Motor neuron (in vitro differentiated cells): ENCODE measurements around the gene USP51. TPM values are rescaled to one million over a fixed set of nuclear protein-coding genes. Genes with fewer than 3 reads are reported as not detected.
"Not testable (repeated sequence)": the region's sequence is repeated elsewhere in the genome, so short reads cannot be mapped to it uniquely, and the experiment has no call there.

Experiments
- ATAC-seq, 8 experiments: fragments of 200-7000 bp; cut with Tn5 transposase; replicated peaks in 6 of 8; 2 replicates each; pipeline ENCODE4 v1.8.0; 2021; ENCODE audit warnings: mild to moderate bottlenecking in 8 of 8, moderate library complexity in 8 of 8
- H3K27ac ChIP-seq, 2 donors: fragments of 250-450 bp; sonication (Bioruptor Pico); 2 replicates each; pipeline ENCODE4 v1.9.0; 2021; ENCODE audit warnings: antibody characterized with exemption in 2 of 2, mild to moderate bottlenecking in 2 of 2, moderate library complexity in 1 of 2
- H3K4me1 ChIP-seq, 2 donors: fragments of 250-450 bp; sonication (Bioruptor Pico); replicated peaks in 1 of 2; 2 replicates each; pipeline ENCODE4 v1.6.1; 2021; ENCODE audit warnings: antibody characterized with exemption in 2 of 2, mild to moderate bottlenecking in 2 of 2, moderate library complexity in 1 of 2
- H3K4me3 ChIP-seq, 5 donors: fragments of 250-450 bp; sonication (Bioruptor Pico); 2 replicates each; pipeline ENCODE4 v1.9.0; 2021; ENCODE audit warnings: antibody characterized with exemption in 5 of 5, mild to moderate bottlenecking in 5 of 5, moderate library complexity in 4 of 5
- WGBS, 10 experiments: fragments of 450-650 bp; shearing (Covaris generic); methylation state at CpG; one replicate each; pipeline ENCODE4 v1.0.0; 2022; 5-methylcytosine and 5-hydroxymethylcytosine counted together
- in situ Hi-C, 9 experiments: fragments of 400-800 bp; cut with MboI; loops; one replicate each; pipeline ENCODE4 v1.15.0; 2021; ENCODE audit warnings: low sequenced_read_pairs in 9 of 9, low pct_unique_long_range_greater_than_20kb in 2 of 9; ENCODE audit not compliant: unreplicated experiment in 9 of 9
- total RNA-seq, 8 experiments: library from RNA; unstranded; fragments of 300-600 nt; gene quantifications; 2 replicates each; pipeline versions ENCODE4 v1.2.3 to v1.2.4, GENCODE V29; 2022

USP51 gene
- total RNA-seq, 8 experiments from 2014 or later: 0.46 to 7.2 (median 3.5) TPM

DNA sequence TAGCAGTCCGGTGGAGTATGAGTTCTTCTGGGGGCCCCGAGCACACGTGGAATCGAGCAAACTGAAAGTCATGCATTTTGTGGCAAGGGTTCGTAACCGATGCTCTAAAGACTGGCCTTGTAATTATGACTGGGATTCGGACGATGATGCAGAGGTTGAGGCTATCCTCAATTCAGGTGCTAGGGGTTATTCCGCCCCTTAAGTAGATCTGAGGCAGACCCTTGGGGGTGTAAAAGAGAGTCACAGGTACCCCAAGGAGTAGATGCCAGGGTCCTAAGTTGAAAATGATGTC, 36.9 kb downstream of the USP51 start:
- Histone ChIP-seq H3K4me1 (peaks cover 7 to 8% of the 10 kb centered on the region in 2 donors), H3K4me3 (peak overlapping the region; percentile 40 to 88 (median 61)), H3K27ac (peak overlapping the region; percentile 90 to 97)
- WGBS, 10 experiments: 0 to 15% methylated on average over 1 to 5 of the region's 9 CpGs; no CpG with 5 or more reads in 8 of the 10 experiments
- in situ Hi-C loops: no loop called here
- ATAC-seq: no peak

DNA sequence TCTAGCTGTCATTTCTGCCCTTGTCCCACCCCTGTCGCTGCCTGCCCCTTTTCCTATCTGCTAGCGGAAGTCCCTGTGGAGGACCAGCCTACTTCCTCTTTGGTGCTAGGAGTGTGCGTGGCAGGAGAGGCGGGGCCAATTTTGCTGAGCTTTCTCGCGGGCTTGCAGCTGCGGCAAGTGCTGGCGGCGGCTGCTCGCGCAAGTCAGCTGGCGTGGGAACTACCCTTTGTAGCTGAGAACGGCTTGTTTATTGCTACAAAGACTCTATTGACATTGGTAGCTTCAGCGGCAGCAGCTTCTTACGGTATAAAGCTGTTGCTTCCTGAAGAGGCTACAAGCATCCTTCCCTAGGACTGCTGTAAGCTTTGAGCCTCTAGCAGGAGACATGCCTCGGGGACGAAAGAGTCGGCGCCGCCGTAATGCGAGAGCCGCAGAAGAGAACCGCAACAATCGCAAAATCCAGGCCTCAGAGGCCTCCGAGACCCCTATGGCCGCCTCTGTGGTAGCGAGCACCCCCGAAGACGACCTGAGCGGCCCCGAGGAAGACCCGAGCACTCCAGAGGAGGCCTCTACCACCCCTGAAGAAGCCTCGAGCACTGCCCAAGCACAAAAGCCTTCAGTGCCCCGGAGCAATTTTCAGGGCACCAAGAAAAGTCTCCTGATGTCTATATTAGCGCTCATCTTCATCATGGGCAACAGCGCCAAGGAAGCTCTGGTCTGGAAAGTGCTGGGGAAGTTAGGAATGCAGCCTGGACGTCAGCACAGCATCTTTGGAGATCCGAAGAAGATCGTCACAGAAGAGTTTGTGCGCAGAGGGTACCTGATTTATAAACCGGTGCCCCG, 37.4 kb downstream of the USP51 start, which contains the start of gene MAGEH1:
Gene MAGEH1 (plus strand): TSS at position 138 of the 843 bp plus-strand sequence. CDS start 248 bp downstream, at position 386.
- 0 to 35% (median 19%) methylated on average over 1 to 26 of the region's 43 CpGs; no CpG with 5 or more reads in 5 of the 10 experiments for WGBS, 10 experiments
- Histone ChIP-seq H3K27ac (peak within 1 kb of the TSS; percentile 90 to 97), H3K4me1 (peaks cover 7 to 8% of the 10 kb centered on the region in 2 donors), H3K4me3 (peak within 1 kb of the TSS; percentile 40 to 88 (median 61))
- peak; percentile 91 to 97 (median 94) for ATAC-seq
- in situ Hi-C loops: no loop called here

DNA sequence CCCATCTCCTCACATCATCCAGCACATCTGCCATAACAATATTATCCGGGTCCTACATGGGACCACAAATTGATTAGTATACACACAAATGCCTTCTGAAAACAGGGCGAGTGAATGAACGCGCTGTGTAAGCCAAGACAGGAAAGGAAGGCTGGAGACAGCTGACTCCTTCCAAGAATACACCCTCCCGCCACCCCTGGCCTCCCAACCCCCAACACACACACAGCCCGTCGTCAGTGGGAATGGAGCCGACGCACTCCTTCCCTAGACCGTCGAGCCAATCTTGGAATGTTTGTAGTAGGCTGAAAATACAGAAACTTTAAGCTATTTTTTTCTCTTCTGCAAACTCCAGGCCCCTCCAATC, 38.0 kb downstream of the USP51 start:
- Histone ChIP-seq H3K27ac (peak overlapping the region; percentile 70 to 97), H3K4me3 (peak overlapping the region; percentile 40 to 88 (median 61)), H3K4me1 (peaks cover 7 to 8% of the 10 kb centered on the region in 2 donors)
- WGBS, 10 experiments: 45% methylated on average over 9 of the region's 11 CpGs; no CpG with 5 or more reads in 9 of the 10 experiments
- ATAC-seq: peak; percentile 62 to 77 (median 69)
- in situ Hi-C loops: no loop called here

- in situ Hi-C loops: no loop called here
- peak overlapping the region; percentile 40 to 88 (median 61) for H3K4me3 ChIP-seq
- H3K4me1 ChIP-seq: peaks cover 7 to 8% of the 10 kb centered on the region in 2 donors
- 17 to 63% methylated on average over 1 of the region's 2 CpGs; no CpG with 5 or more reads in 8 of the 10 experiments for WGBS, 10 experiments
- ATAC-seq: peak in 1 of 8 experiments; percentile 1
- H3K27ac ChIP-seq: peak overlapping the region; percentile 70 to 97
These were observed 38.5 kb downstream of the USP51 start for GRCh38 chrX:55451141-55451540.

GRCh38 chrX:55450259-55450658, 39.4 kb downstream of the USP51 start:
- ATAC-seq: no peak

DNA sequence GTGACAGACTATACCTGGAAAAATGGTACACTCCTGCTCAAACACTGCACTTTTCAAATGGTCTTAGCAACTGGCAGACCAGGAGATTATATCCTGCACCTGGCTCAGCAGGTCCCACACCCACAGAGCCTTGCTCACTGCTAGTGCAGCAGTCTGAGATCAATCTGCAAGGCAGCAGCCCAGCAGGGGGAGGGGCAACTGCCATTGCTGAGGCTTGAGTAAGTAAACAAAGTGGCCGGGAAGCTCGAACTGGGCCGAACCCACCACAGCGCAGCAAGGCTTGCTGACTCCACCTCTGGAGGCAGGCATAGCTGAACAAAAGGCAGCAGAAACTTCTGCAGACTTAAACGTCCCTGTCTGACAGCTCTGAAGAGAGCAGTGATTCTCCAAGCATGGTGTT, 46.2 kb downstream of the USP51 start:
- in situ Hi-C loops, H3K4me3 ChIP-seq, H3K27ac ChIP-seq, ATAC-seq, H3K4me1 ChIP-seq: not testable (repeated sequence)
- WGBS, 10 experiments: 0 to 80% methylated on average over 1 to 2 of the region's 5 CpGs; no CpG with 5 or more reads in 8 of the 10 experiments

More at GRCh38 chrX:55450259-55450658, 39.4 kb downstream of the USP51 start:
- in situ Hi-C loops: no loop called here
- Histone ChIP-seq H3K4me3 (no peak overlapping the region), H3K27ac (no peak overlapping the region), H3K4me1 (peaks cover 7 to 8% of the 10 kb centered on the region in 2 donors)
- WGBS, 10 experiments: 0 to 17% (median 0%) methylated on average over 1 to 5 of the region's 5 CpGs; no CpG with 5 or more reads in 5 of the 10 experiments

Other genes starting within 250 kb of the USP51 start
- gene PAGE3, start 224.9 kb downstream of the USP51 start, total RNA-seq: not detected
- 100 to 1,000 TPM in 3 of 8 experiments, 10 to 100 TPM in 3, 1 to 10 TPM in 2; 2.0 to 126 (median 69.1) TPM for gene MAGEH1, start 37.7 kb downstream of the USP51 start, total RNA-seq
- under 1 TPM in 3 of 8 experiments, not detected in 5; 0.08 to 0.47 (median 0.14) TPM for gene FOXR2, start 133.6 kb upstream of the USP51 start, total RNA-seq
- 10 to 100 TPM; 19.0 to 41.9 (median 27.2) TPM for gene RRAGB, start 227.9 kb upstream of the USP51 start, total RNA-seq